T-cell (primary cell): ENCODE data around the gene KCTD11. TPM values are rescaled to one million over a fixed set of nuclear protein-coding genes. Genes with fewer than 3 reads are reported as not detected.

ENCODE experiments used
- ATAC-seq, 4 experiments: fragments of 200-7000 bp in 3 of 4; fragments of 150-1000 bp in 1 of 4; cut with Tn5 transposase; replicated peaks in 1 of 4; 1 replicate in 3 of 4; 2 replicates in 1 of 4; pipeline ENCODE4 v1.10.0; 2021; ENCODE audit warnings: moderate library complexity in 3 of 4, mild to moderate bottlenecking in 2 of 4, moderate number of reproducible peaks in 1 of 4
- CTCF ChIA-PET, 2 donors: fragments of 300-600 bp; sonication (Branson Sonifier 250); formaldehyde crosslinking; loops; one replicate each; lab custom pipeline; 2022; ENCODE audit warnings: antibody characterized with exemption in 2 of 2; lab: Charles Lee
- POLR2A ChIA-PET, 2 donors: fragments of 300-600 bp; sonication (Branson Sonifier 250); formaldehyde crosslinking; loops; one replicate each; lab custom pipeline; 2022; ENCODE audit warnings: antibody characterized with exemption in 2 of 2; lab: Charles Lee
- DNase-seq, 35 experiments: peaks; one replicate each; pipeline versions ENCODE4 v3.0.0 to v3.0.0-alpha.2; 2013 to 2023
- H3K27ac ChIP-seq: one replicate; pipeline ENCODE4 v1.5.1; 2013; ENCODE audit warnings: low read length
- H3K27me3 ChIP-seq, 2 experiments: replicated peaks in 1 of 2; 1 replicate in 1 of 2; 2 replicates in 1 of 2; pipeline versions ENCODE4 v1.6.1 to v1.7.0; 2013; ENCODE audit warnings: low read length in 1 of 2, mixed read lengths in 1 of 2; ENCODE audit not compliant: control insufficient read depth in 2 of 2, insufficient read depth in 2 of 2; ENCODE audit errors: extremely low read depth in 1 of 2
- H3K36me3 ChIP-seq, 2 donors: 1 replicate in 1 of 2; 2 replicates in 1 of 2; pipeline versions ENCODE4 v1.6.1 to v1.7.0; 2013; ENCODE audit warnings: low read length in 1 of 2; ENCODE audit not compliant: control insufficient read depth in 2 of 2, insufficient read depth in 1 of 2; ENCODE audit errors: extremely low read depth in 1 of 2
- H3K4me1 ChIP-seq, 2 experiments: 1 replicate in 1 of 2; 2 replicates in 1 of 2; pipeline versions ENCODE4 v1.6.1 to v1.7.0; 2013; ENCODE audit warnings: low read length in 2 of 2, mixed read lengths in 1 of 2; ENCODE audit not compliant: insufficient read depth in 2 of 2, control insufficient read depth in 1 of 2; ENCODE audit errors: extremely low read depth in 1 of 2
- H3K4me3 ChIP-seq, 2 donors: 1 replicate in 1 of 2; 2 replicates in 1 of 2; pipeline versions ENCODE4 v1.5.1 to v1.7.0; 2013; ENCODE audit warnings: mild to moderate bottlenecking in 2 of 2, low read length in 1 of 2, moderate library complexity in 1 of 2; ENCODE audit not compliant: control insufficient read depth in 1 of 2; ENCODE audit errors: extremely low read depth in 1 of 2
- H3K9me3 ChIP-seq: 2 replicates; pipeline ENCODE4 v1.7.0; 2013
- H3K27ac Mint-ChIP-seq, 2 donors: one replicate each; pipeline ENCODE4 v1.8.0; 2020 to 2021; ENCODE audit warnings: mild to moderate bottlenecking in 2 of 2, mixed read lengths in 2 of 2
- H3K27me3 Mint-ChIP-seq, 2 donors: one replicate each; pipeline ENCODE4 v1.8.0; 2021 to 2022; ENCODE audit warnings: mixed read lengths in 2 of 2
- H3K36me3 Mint-ChIP-seq: one replicate; pipeline ENCODE4 v1.8.0; 2021; ENCODE audit warnings: mixed read lengths
- H3K4me1 Mint-ChIP-seq, 3 donors: one replicate each; pipeline ENCODE4 v1.8.0; 2020 to 2022; ENCODE audit warnings: mixed read lengths in 3 of 3, mild to moderate bottlenecking in 1 of 3
- H3K4me3 Mint-ChIP-seq, 3 donors: one replicate each; pipeline ENCODE4 v1.8.0; 2020 to 2022; ENCODE audit warnings: mild to moderate bottlenecking in 3 of 3, mixed read lengths in 3 of 3, moderate library complexity in 3 of 3
- H3K9me3 Mint-ChIP-seq, 3 donors: one replicate each; pipeline ENCODE4 v1.8.0; 2020 to 2022; ENCODE audit warnings: mixed read lengths in 3 of 3
- WGBS: methylation state at CpG from one replicate; pipeline ENCODE4 v1.1.5; 2013; ENCODE audit warnings: missing lambda C conversion rate; ENCODE audit not compliant: insufficient coverage; 5-methylcytosine and 5-hydroxymethylcytosine counted together
- total RNA-seq, 35 experiments: library from RNA in 6 of 35; stranded (reverse) in 6 of 35; fragments of 120-200 nt in 1 of 35; gene quantifications; one replicate each; pipeline versions ENCODE4 v1.2.1 to v1.2.4 and lab custom pipeline; 2013 to 2026

Gene KCTD11
- total RNA-seq (1 to 10 TPM; 2.4 to 7.3 (median 4.8) TPM), total RNA-seq (lab: John Stamatoyannopoulos, UW) (2.2 to 15.4 (median 5.8) reads per million in 29 experiments)
- total RNA-seq (2013), result 2.7 TPM

DNA sequence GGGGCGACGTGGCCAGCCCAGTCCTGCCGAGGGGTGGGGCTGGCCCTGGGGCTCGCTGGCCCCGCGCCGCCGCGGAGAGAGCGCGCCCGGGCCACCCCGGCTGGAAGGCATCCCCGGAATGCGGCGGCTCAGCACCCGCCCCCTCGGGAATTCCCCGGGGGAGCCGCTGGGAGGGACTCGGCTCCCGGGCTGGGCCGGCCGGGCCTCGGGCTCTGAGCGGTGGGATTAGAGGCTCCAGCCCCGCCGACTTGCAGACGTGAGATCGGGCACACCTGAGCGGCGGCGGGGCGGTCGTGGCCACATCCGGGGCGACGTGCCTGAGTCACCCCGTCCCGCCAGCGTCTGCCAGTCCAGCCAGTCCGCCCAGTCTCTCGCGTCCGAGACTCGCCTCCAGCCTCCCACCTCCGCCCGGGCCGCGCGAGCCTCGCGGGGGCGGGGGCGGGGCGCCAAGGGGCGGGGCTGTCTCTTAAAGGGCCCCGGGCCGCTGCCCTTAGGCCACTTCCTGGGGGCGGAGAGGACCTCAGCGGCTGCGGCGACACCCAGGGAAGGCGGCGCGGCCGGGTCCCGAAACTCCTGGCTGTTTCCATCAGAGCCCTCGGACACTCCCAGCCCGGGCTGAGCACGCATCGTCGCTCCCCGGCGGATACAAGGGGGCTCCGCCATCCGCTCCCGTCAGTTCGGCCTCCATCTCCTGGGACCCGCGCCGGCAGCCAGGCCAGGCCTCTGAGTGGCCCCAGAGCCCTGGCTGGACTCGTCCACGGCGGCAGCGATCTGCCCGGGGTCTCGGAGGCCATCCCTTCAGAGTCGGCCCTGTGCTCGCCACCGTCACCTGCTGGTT is at the start of gene KCTD11:
KCTD11 (plus strand) TSS at position 498 of the 838 bp plus-strand sequence.
- H3K27ac Mint-ChIP-seq, result peak within 1 kb of the TSS; percentile 74 to 90
- ChIA-PET POLR2A (interaction anchor here in 1 of 2 donors (0.6 kb wide), 1 partner anchor 143 kb away, joined by 4 read pairs; no protein-coding TSS in a partner anchor), CTCF (interaction anchor here in 1 of 2 donors (1.5 kb wide), 1 partner anchor 16 kb away, joined by 5 read pairs; the partner anchor contains the start of gene ACAP1)
- H3K9me3 Mint-ChIP-seq, result no peaks in the 10 kb centered on the region
- H3K9me3 ChIP-seq, result no peaks in the 10 kb centered on the region
- ATAC-seq (peak; percentile 58 to 63 (median 59)), DNase-seq (peak in 34 of 35 experiments; percentile 33 to 82 (median 53))
- H3K27me3 ChIP-seq, result peaks cover 0 to 1% of the 10 kb centered on the region in 2 experiments
- peak within 1 kb of the TSS; percentile 49 to 58 for H3K4me3 ChIP-seq
- peak within 1 kb of the TSS; percentile 65 for H3K27ac ChIP-seq
- H3K4me1 ChIP-seq, result peaks cover 7 to 71% of the 10 kb centered on the region in 2 experiments
- peaks cover 18 to 27% of the 10 kb centered on the region in 2 donors for H3K36me3 ChIP-seq
- no peaks in the 10 kb centered on the region for H3K27me3 Mint-ChIP-seq
- H3K4me1 Mint-ChIP-seq, result peaks cover 32 to 53% (median 39%) of the 10 kb centered on the region in 3 donors
- H3K4me3 Mint-ChIP-seq, result peak within 1 kb of the TSS; percentile 79 to 86 (median 85)
- peaks cover 11% of the 10 kb centered on the region for H3K36me3 Mint-ChIP-seq
- 11% methylated on average over 89 of the region's 91 CpGs for WGBS

DNA sequence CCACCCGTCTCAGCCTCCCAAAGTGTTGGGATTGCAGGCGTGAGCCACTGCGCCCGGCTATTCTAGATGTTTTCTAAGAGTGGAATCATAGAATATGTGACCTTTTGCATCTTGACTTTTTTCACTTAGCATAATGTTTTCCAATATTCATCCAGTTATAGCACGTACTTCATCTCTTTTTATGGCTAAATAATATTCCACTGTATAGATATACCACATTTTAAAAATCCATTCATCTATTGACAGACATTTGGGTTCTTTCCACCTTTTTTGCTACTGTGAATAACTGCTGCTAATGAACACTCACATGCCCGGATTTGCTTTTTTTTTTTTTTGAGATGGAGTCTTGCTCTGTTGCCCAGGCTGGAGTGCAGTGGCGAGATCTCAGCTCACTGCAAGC is 47.8 kb upstream of the KCTD11 start:
- H3K27ac Mint-ChIP-seq, result no peak overlapping the region
- ChIA-PET POLR2A (no interaction called here), CTCF (interaction anchor here (0.6 to 1.1 kb wide), 5 partner anchors 11 to 297 kb away, joined by 3 to 4 read pairs (median 3); partner anchors contain the start of genes SLC2A4 (in 1 of the 2) and TMEM102 (in 1 of the 2))
- H3K4me1 ChIP-seq, result peaks cover 4 to 21% of the 10 kb centered on the region in 2 experiments
- 100% methylated on average over 1 of the region's 7 CpGs for WGBS
- no peaks in the 10 kb centered on the region for H3K9me3 ChIP-seq
- H3K9me3 Mint-ChIP-seq, result no peaks in the 10 kb centered on the region
- H3K4me3 Mint-ChIP-seq, result no peak overlapping the region
- H3K36me3 ChIP-seq, result peaks cover 0 to under 1% of the 10 kb centered on the region in 2 donors
- H3K27me3 Mint-ChIP-seq, result no peaks in the 10 kb centered on the region
- H3K4me3 ChIP-seq, result no peak overlapping the region
- no peak for ATAC-seq
- H3K36me3 Mint-ChIP-seq, result peaks cover 6% of the 10 kb centered on the region
- peaks cover 3 to 11% (median 10%) of the 10 kb centered on the region in 3 donors for H3K4me1 Mint-ChIP-seq
- H3K27ac ChIP-seq, result no peak overlapping the region
- DNase-seq, result no peak
- H3K27me3 ChIP-seq, result peaks cover 0 to 2% of the 10 kb centered on the region in 2 experiments

DNA sequence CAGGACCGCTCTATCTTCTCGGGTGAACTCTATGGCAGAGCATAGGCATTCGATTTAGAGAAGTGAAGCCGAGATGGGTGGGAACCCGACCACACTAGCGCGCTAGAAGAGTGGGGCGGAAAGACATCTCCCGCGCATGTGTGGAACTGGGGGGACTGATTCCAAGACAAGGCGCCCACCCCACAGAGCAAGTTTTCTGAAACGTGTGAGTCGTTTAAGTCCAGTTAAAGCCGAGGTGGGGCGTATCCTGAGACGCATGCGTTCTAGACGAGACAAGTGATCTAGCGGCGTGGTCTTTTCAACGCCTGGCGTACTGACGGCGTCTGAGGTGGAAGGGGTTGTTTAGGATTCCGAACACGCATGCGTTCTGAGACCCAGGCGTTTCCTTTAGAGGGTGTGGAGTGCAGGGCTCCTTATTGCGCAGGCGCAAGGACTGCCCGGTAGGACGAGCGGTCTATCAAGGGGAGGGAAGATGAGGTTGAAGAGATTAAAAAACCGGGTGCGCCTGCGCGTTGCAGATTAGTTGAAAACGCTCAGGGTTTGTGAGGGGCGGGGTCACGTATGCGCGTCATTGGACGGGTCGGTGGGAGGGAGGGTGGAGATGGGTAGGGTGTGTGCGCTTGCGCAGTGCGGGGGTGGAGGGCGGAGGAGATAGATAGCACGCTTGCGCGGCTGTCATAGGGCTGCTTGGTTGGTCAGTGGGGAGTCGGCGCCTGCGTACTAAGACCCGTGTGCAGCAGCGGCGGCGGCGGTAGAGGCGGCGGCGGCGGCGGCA is 44.9 kb upstream of the KCTD11 start, which contains the start of gene EIF5A:
EIF5A (plus strand) TSS at position 718 of the 775 bp plus-strand sequence. CDS start 2,008 bp downstream, outside the sequence.
- CTCF ChIA-PET, result no interaction called here
- H3K4me1 ChIP-seq, result peaks cover 13 to 48% of the 10 kb centered on the region in 2 experiments
- peaks cover 7 to 29% of the 10 kb centered on the region in 2 donors for H3K36me3 ChIP-seq
- peak within 1 kb of the TSS; percentile 98 for H3K27ac ChIP-seq
- H3K27me3 ChIP-seq, result peaks cover 0 to 2% of the 10 kb centered on the region in 2 experiments
- peaks cover 33 to 39% (median 37%) of the 10 kb centered on the region in 3 donors for H3K4me1 Mint-ChIP-seq
- DNase-seq, result peak; percentile 99 to 100 (median 100)
- no peaks in the 10 kb centered on the region for H3K27me3 Mint-ChIP-seq
- peak within 1 kb of the TSS; percentile 76 to 99 for H3K4me3 ChIP-seq
- H3K4me3 Mint-ChIP-seq, result peak within 1 kb of the TSS; percentile 80 to 96 (median 93)
- H3K9me3 ChIP-seq, result no peaks in the 10 kb centered on the region
- peak within 1 kb of the TSS; percentile 98 to 99 for H3K27ac Mint-ChIP-seq
- POLR2A ChIA-PET, result no interaction called here
- peak; percentile 75 to 83 (median 80) for ATAC-seq
- under 1% methylated on average over 62 of the region's 64 CpGs for WGBS
- H3K9me3 Mint-ChIP-seq, result no peaks in the 10 kb centered on the region
- H3K36me3 Mint-ChIP-seq, result peaks cover 33% of the 10 kb centered on the region

DNA sequence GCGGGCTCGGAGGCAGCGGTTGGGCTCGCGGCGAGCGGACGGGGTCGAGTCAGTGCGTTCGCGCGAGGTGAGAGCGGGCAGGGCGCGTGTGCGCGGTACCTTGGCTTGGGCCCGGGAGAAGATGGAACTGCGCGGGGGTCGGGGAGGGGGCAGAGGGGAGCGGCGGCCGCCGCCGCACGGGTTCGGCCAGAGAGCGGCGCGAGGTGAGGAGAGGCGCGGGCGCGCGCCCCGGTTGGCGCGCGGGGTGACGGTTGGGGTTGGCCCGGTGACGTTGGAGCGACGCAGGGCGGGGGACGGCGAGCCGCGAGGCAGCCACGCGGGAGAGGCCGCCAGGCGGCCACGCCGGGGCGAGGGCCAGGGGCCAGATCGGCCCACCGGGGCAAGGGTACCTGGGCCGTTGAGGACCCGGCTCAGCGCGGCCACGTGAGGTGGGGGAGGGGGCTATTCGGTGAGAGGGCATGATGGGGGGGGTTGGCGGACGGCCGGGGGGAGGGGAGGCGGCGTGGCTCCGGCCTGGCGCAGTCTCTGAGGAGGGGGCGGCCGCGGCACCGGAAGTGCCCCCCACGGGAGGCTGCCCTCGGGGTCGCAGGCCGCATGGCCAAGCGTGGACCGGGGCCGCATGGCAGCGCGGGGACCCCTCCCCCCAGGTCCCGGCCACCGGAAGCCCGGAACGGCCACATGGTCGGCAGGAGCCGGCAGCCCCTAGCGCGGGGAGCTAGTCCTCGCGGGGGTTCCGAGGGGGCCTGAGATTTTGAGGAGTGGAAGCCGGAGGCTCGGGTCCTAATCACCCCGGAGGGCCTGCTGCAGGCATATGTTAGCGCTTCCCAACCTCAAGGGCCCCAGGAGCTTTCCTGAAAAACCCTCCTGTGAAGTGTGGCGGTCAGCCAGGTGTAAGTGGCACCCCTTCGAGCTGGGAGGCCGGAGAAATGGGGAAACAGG is 44.0 kb upstream of the KCTD11 start:
- no peaks in the 10 kb centered on the region for H3K9me3 ChIP-seq
- H3K27me3 Mint-ChIP-seq, result no peaks in the 10 kb centered on the region
- under 1% methylated on average over 91 of the region's 104 CpGs for WGBS
- DNase-seq (peak in 31 of 35 experiments; percentile 21 to 77 (median 59)), ATAC-seq (peak; percentile 11 to 14 (median 12))
- ChIA-PET POLR2A (interaction anchor here in 1 of 2 donors (1.5 kb wide), 1 partner anchor 22 kb away, joined by 7 read pairs; no protein-coding TSS in a partner anchor), CTCF (no interaction called here)
- peaks cover 41 to 47% (median 44%) of the 10 kb centered on the region in 3 donors for H3K4me1 Mint-ChIP-seq
- peaks cover 41% of the 10 kb centered on the region for H3K36me3 Mint-ChIP-seq
- H3K4me3 Mint-ChIP-seq, result peak overlapping the region; percentile 80 to 96 (median 93)
- H3K9me3 Mint-ChIP-seq, result no peaks in the 10 kb centered on the region
- peak overlapping the region; percentile 98 for H3K27ac ChIP-seq
- H3K27ac Mint-ChIP-seq, result peak overlapping the region; percentile 98 to 99
- H3K4me1 ChIP-seq, result peaks cover 13 to 56% of the 10 kb centered on the region in 2 experiments
- H3K27me3 ChIP-seq, result peaks cover 0 to 2% of the 10 kb centered on the region in 2 experiments
- peak overlapping the region; percentile 76 to 99 for H3K4me3 ChIP-seq
- peaks cover 7 to 38% of the 10 kb centered on the region in 2 donors for H3K36me3 ChIP-seq
